OCI-LY1 (cell line): ENCODE data around the gene TMEM33.

Experiments
- H2AFZ ChIP-seq: fragments of 200-600 bp; sonication (generic), shearing (Covaris generic); 2 replicates; pipeline ENCODE4 v1.6.0; 2014; ENCODE audit warnings: antibody characterized with exemption, mild to moderate bottlenecking, low read length
- H3F3A ChIP-seq: fragments of 200-600 bp; sonication (generic), shearing (Covaris generic); 2 replicates; pipeline ENCODE4 v1.6.0; 2014; ENCODE audit warnings: mild to moderate bottlenecking, antibody characterized with exemption, low read length, moderate library complexity; ENCODE audit not compliant: insufficient read depth
- H3K27ac ChIP-seq: fragments of 200-600 bp; sonication (generic); 2 replicates; pipeline ENCODE4 v1.5.1; 2014; ENCODE audit warnings: low read length, mixed run types, mild to moderate bottlenecking, low read depth; ENCODE audit not compliant: poor library complexity, severe bottlenecking
- H3K27me3 ChIP-seq: fragments of 200-600 bp; sonication (generic); 2 replicates; pipeline ENCODE4 v1.6.0; 2014; ENCODE audit warnings: antibody characterized with exemption, mild to moderate bottlenecking, low read length, moderate library complexity; ENCODE audit not compliant: insufficient read depth
- H3K36me3 ChIP-seq: fragments of 200-600 bp; sonication (generic); 2 replicates; pipeline ENCODE4 v1.6.1; 2014; ENCODE audit warnings: mild to moderate bottlenecking, antibody characterized with exemption, low read length, moderate library complexity, mixed read lengths; ENCODE audit not compliant: insufficient read depth
- H3K4me1 ChIP-seq: fragments of 200-600 bp; sonication (generic); 2 replicates; pipeline ENCODE4 v1.5.1; 2014; ENCODE audit warnings: mild to moderate bottlenecking, low read length, moderate library complexity; ENCODE audit not compliant: insufficient read depth, severe bottlenecking
- H3K4me2 ChIP-seq: fragments of 200-600 bp; sonication (generic), shearing (Covaris generic); 2 replicates; pipeline ENCODE4 v1.6.1; 2014; ENCODE audit warnings: low read length
- H3K4me3 ChIP-seq: fragments of 200-600 bp; sonication (generic); 2 replicates; pipeline ENCODE4 v1.5.1; 2014; ENCODE audit warnings: low read length, low read depth, mild to moderate bottlenecking, mixed read lengths; ENCODE audit not compliant: poor library complexity, severe bottlenecking
- H3K79me2 ChIP-seq: fragments of 200-600 bp; shearing (Covaris generic); 2 replicates; pipeline ENCODE4 v1.6.1; 2016; ENCODE audit warnings: mixed run types, low read length, mixed read lengths; ENCODE audit not compliant: insufficient read depth
- H3K9ac ChIP-seq: fragments of 200-600 bp; sonication (generic), shearing (Covaris generic); 2 replicates; pipeline ENCODE4 v1.6.1; 2014; ENCODE audit warnings: mild to moderate bottlenecking, low read length, mixed read lengths
- H3K9me2 ChIP-seq: fragments of 200-600 bp; sonication (generic), shearing (Covaris generic); 2 replicates; pipeline ENCODE4 v1.6.1; 2014; ENCODE audit warnings: low read depth, mild to moderate bottlenecking, low read length, mixed read lengths
- H3K9me3 ChIP-seq: fragments of 200-600 bp; shearing (Covaris generic); 2 replicates; pipeline ENCODE4 v1.6.1; 2014; ENCODE audit warnings: low read length, mixed read lengths
- H4K20me1 ChIP-seq: fragments of 200-600 bp; sonication (generic), shearing (Covaris generic); 2 replicates; pipeline ENCODE4 v1.6.0; 2016; ENCODE audit warnings: mild to moderate bottlenecking, low read length; ENCODE audit not compliant: insufficient read depth
- CTCF ChIP-seq: fragments of 200-600 bp; sonication (generic), shearing (Covaris generic); IDR thresholded peaks from 2 replicates; pipeline ENCODE4 v1.5.1; 2017; ENCODE audit warnings: mild to moderate bottlenecking, antibody characterized with exemption, low read length, moderate library complexity, mixed read lengths
- EZH2 ChIP-seq: fragments of 200-600 bp; sonication (generic), shearing (Covaris generic); IDR thresholded peaks from 2 replicates; pipeline ENCODE4 v1.8.0; 2017; ENCODE audit warnings: borderline replicate concordance, mixed run types, mild to moderate bottlenecking, antibody characterized with exemption, low read length, moderate library complexity, mixed read lengths

Gene TMEM33

GRCh38 chr4:41934901-41935651 lies at the start of gene TMEM33:
TSS of gene TMEM33 (plus strand) at chr4:41935429. CDS start at chr4:41935485, 56 bp downstream.
- peak within 1 kb of the TSS; percentile 95 for H3K4me3 ChIP-seq
- peak within 1 kb of the TSS; percentile 37 for H3K27ac ChIP-seq
- H3F3A ChIP-seq, result no peaks in the 10 kb centered on the region
- H3K9ac ChIP-seq, result peak within 1 kb of the TSS; percentile 93
- peaks cover 33% of the 10 kb centered on the region for H3K36me3 ChIP-seq
- H3K79me2 ChIP-seq, result peaks cover 46% of the 10 kb centered on the region
- no peaks in the 10 kb centered on the region for H4K20me1 ChIP-seq
- peak within 1 kb of the TSS; percentile 64 for H3K4me2 ChIP-seq
- H3K9me3 ChIP-seq, result no peaks in the 10 kb centered on the region
- no peaks in the 10 kb centered on the region for H3K27me3 ChIP-seq
- peaks cover 40% of the 10 kb centered on the region for H3K4me1 ChIP-seq
- H2AFZ ChIP-seq, result peak within 1 kb of the TSS; percentile 60
- no peaks in the 10 kb centered on the region for H3K9me2 ChIP-seq
- TF ChIP-seq CTCF, result no peak
- TF ChIP-seq EZH2, result no peak

GRCh38 chr4:41885456-41885855 lies 49.8 kb upstream of the TMEM33 start:
- TF ChIP-seq CTCF (no peak), EZH2 (no peak)
- H3K4me2 ChIP-seq, result no peak overlapping the region
- H3K79me2 ChIP-seq, result no peaks in the 10 kb centered on the region
- no peaks in the 10 kb centered on the region for H3K4me1 ChIP-seq
- no peak overlapping the region for H3K27ac ChIP-seq
- H3K9me2 ChIP-seq, result no peaks in the 10 kb centered on the region
- no peak overlapping the region for H2AFZ ChIP-seq
- H3K9me3 ChIP-seq, result no peaks in the 10 kb centered on the region
- H3K27me3 ChIP-seq, result no peaks in the 10 kb centered on the region
- no peaks in the 10 kb centered on the region for H3K36me3 ChIP-seq
- H4K20me1 ChIP-seq, result no peaks in the 10 kb centered on the region
- H3K4me3 ChIP-seq, result no peak overlapping the region
- no peaks in the 10 kb centered on the region for H3F3A ChIP-seq
- H3K9ac ChIP-seq, result no peak overlapping the region

GRCh38 chr4:41887277-41887676 lies 48.0 kb upstream of the TMEM33 start:
- H3K4me2 ChIP-seq, result no peak overlapping the region
- no peaks in the 10 kb centered on the region for H3K9me2 ChIP-seq
- H3K4me1 ChIP-seq, result no peaks in the 10 kb centered on the region
- no peak for TF ChIP-seq CTCF
- TF ChIP-seq EZH2, result no peak
- H3K79me2 ChIP-seq, result no peaks in the 10 kb centered on the region
- H4K20me1 ChIP-seq, result no peaks in the 10 kb centered on the region
- no peaks in the 10 kb centered on the region for H3K9me3 ChIP-seq
- no peak overlapping the region for H3K9ac ChIP-seq
- H2AFZ ChIP-seq, result no peak overlapping the region
- H3F3A ChIP-seq, result no peaks in the 10 kb centered on the region
- H3K4me3 ChIP-seq, result no peak overlapping the region
- no peak overlapping the region for H3K27ac ChIP-seq
- no peaks in the 10 kb centered on the region for H3K27me3 ChIP-seq
- H3K36me3 ChIP-seq, result no peaks in the 10 kb centered on the region
